Measurements from ENCODE around the gene COMMD9.

DNA sequence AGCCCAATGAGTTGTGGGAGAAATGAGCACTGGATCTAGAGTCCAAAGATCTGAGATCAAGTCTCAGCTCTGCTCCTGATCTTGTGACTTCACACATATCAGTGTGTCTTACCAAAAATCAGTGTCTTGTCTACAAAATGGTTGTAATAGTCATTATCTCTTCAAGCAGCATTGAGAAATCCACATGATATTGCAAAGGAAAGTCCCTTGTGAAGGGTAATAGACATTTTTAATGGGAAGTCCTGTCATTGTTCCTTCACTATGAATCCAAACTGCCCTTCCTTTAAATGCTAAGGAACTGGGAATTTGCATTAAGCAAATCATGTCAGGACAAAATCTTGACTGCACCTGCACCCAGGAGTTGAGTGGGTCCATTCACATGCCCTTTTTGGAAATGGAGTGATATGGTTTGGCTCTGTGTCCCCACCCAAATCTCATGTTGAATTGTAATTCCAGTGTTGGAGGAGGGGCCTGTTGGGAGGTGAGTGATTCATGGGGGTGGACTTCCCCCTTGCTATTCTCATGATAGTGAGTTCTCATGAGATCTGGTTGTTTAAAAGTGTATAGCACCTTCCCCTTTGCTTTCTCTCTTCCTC, 51.1 kb downstream of the COMMD9 start:
- TF ChIP-seq POLR2A (IDR thresholded peaks at IDR 0.05; ENCODE audit: low read depth, low read length) (no peak), MAFK (IDR thresholded peaks at IDR 0.05; ENCODE audit: low read depth, low read length) (no peak), MAZ (IDR thresholded peaks at IDR 0.05; ENCODE audit: borderline replicate concordance, low read depth, low read length) (no peak), RAD21 (IDR thresholded peaks at IDR 0.05; ENCODE audit: low read length) (no peak), CEBPB (IDR thresholded peaks at IDR 0.05; ENCODE audit: low read depth, low read length) (no peak), MXI1 (IDR thresholded peaks at IDR 0.05; ENCODE audit: borderline replicate concordance, low read depth, low read length) (no peak), CHD1 (IDR thresholded peaks at IDR 0.05; ENCODE audit: low read depth, low read length) (no peak), SMC3 (IDR thresholded peaks at IDR 0.05; ENCODE audit: low read depth, low read length) (no peak), NFE2L2 (IDR thresholded peaks at IDR 0.05; ENCODE audit: low read depth, low read length) (no peak)
- TF ChIP-seq, protein P1, sequence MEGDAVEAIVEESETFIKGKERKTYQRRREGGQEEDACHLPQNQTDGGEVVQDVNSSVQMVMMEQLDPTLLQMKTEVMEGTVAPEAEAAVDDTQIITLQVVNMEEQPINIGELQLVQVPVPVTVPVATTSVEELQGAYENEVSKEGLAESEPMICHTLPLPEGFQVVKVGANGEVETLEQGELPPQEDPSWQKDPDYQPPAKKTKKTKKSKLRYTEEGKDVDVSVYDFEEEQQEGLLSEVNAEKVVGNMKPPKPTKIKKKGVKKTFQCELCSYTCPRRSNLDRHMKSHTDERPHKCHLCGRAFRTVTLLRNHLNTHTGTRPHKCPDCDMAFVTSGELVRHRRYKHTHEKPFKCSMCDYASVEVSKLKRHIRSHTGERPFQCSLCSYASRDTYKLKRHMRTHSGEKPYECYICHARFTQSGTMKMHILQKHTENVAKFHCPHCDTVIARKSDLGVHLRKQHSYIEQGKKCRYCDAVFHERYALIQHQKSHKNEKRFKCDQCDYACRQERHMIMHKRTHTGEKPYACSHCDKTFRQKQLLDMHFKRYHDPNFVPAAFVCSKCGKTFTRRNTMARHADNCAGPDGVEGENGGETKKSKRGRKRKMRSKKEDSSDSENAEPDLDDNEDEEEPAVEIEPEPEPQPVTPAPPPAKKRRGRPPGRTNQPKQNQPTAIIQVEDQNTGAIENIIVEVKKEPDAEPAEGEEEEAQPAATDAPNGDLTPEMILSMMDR (conservative IDR thresholded peaks at IDR 0.05; ENCODE audit: low read depth, low read length), result no peak
- TF ChIP-seq, protein P2, sequence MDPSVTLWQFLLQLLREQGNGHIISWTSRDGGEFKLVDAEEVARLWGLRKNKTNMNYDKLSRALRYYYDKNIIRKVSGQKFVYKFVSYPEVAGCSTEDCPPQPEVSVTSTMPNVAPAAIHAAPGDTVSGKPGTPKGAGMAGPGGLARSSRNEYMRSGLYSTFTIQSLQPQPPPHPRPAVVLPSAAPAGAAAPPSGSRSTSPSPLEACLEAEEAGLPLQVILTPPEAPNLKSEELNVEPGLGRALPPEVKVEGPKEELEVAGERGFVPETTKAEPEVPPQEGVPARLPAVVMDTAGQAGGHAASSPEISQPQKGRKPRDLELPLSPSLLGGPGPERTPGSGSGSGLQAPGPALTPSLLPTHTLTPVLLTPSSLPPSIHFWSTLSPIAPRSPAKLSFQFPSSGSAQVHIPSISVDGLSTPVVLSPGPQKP (IDR thresholded peaks at IDR 0.05; ENCODE audit: borderline replicate concordance, low read depth, low read length), result no peak
- TF ChIP-seq, protein P3, sequence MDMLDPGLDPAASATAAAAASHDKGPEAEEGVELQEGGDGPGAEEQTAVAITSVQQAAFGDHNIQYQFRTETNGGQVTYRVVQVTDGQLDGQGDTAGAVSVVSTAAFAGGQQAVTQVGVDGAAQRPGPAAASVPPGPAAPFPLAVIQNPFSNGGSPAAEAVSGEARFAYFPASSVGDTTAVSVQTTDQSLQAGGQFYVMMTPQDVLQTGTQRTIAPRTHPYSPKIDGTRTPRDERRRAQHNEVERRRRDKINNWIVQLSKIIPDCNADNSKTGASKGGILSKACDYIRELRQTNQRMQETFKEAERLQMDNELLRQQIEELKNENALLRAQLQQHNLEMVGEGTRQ (IDR thresholded peaks at IDR 0.05; ENCODE audit: low read depth, low read length), result no peak
